IMR-90 (cell line): ENCODE results near the gene FUBP3. TPM values are rescaled to one million over a fixed set of nuclear protein-coding genes. Genes with fewer than 3 reads are reported as not detected.

Experiments
- ATAC-seq: fragments of 200-7000 bp; cut with Tn5 transposase; 2 replicates; pipeline ENCODE4 v1.9.1; 2020; ENCODE audit warnings: low read depth, mild to moderate bottlenecking, moderate library complexity
- BruUV-seq: library from RNA; stranded (reverse); fragments of 400-500 nt; replicated peaks from 2 replicates; lab custom pipeline; 2021; lab: Mats Ljungman, UMichigan
- CTCF ChIA-PET: fragments of 300-600 bp; formaldehyde crosslinking; extraction: SDS; loops from one replicate; lab custom pipeline; 2021; ENCODE audit warnings: antibody characterized with exemption; lab: Yijun Ruan, JAX
- POLR2A ChIA-PET: fragments of 300-600 bp; sonication (Branson Sonifier 250); formaldehyde crosslinking; loops from one replicate; lab custom pipeline; 2022; ENCODE audit warnings: antibody characterized with exemption; ENCODE audit not compliant: unreplicated experiment; lab: Charles Lee
- DNase-seq: peaks from one replicate; pipeline ENCODE4 v3.0.0; 2013
- H2AFZ ChIP-seq: replicated peaks from 2 replicates; pipeline ENCODE3; 2013; ENCODE audit warnings: low read length, mild to moderate bottlenecking; ENCODE audit not compliant: poor library complexity
- H2AK5ac ChIP-seq: 2 replicates; pipeline ENCODE4 v1.6.1; 2013; ENCODE audit warnings: low read depth, low read length, inconsistent platforms
- H2AK9ac ChIP-seq: replicated peaks from 2 replicates; pipeline ENCODE3; 2013; ENCODE audit warnings: mild to moderate bottlenecking, low read depth, low read length, moderate library complexity; ENCODE audit not compliant: poor library complexity
- H2BK120ac ChIP-seq: 2 replicates; pipeline ENCODE4 v1.6.1; 2013; ENCODE audit warnings: low read depth, low read length, inconsistent platforms
- H2BK15ac ChIP-seq: 3 replicates; pipeline ENCODE4 v1.6.1; 2013; ENCODE audit warnings: low read depth, low read length, inconsistent platforms
- H2BK20ac ChIP-seq: 2 replicates; pipeline ENCODE4 v1.6.1; 2013; ENCODE audit warnings: low read depth, mild to moderate bottlenecking, inconsistent platforms, low read length, moderate library complexity
- H2BK5ac ChIP-seq: 2 replicates; pipeline ENCODE4 v1.6.1; 2013; ENCODE audit warnings: mild to moderate bottlenecking, low read depth, low read length, inconsistent platforms; ENCODE audit not compliant: poor library complexity, severe bottlenecking
- H3K14ac ChIP-seq: replicated peaks from 2 replicates; pipeline ENCODE4 v1.6.1; 2013; ENCODE audit warnings: low read depth, low read length, inconsistent platforms
- H3K18ac ChIP-seq: 2 replicates; pipeline ENCODE4 v1.6.1; 2013; ENCODE audit warnings: low read depth, low read length, control low read depth
- H3K23ac ChIP-seq: 2 replicates; pipeline ENCODE4 v1.6.1; 2013; ENCODE audit warnings: low read depth, low read length, inconsistent platforms
- H3K27ac ChIP-seq: 2 replicates; pipeline ENCODE4 v1.5.1; 2013; ENCODE audit warnings: mild to moderate bottlenecking, control low read depth, low read length; ENCODE audit not compliant: insufficient read depth
- H3K27me3 ChIP-seq: 2 replicates; pipeline ENCODE4 v1.6.1; 2013; ENCODE audit warnings: low read length; ENCODE audit not compliant: control insufficient read depth, insufficient read depth
- H3K36me3 ChIP-seq: 2 replicates; pipeline ENCODE4 v1.6.1; 2013; ENCODE audit warnings: low read length, mixed read lengths; ENCODE audit not compliant: control insufficient read depth, insufficient read depth
- H3K4ac ChIP-seq: 2 replicates; pipeline ENCODE4 v1.6.1; 2013; ENCODE audit warnings: low read depth, low read length, inconsistent platforms
- H3K4me1 ChIP-seq: 2 replicates; pipeline ENCODE4 v1.6.1; 2013; ENCODE audit warnings: low read length, mixed read lengths; ENCODE audit not compliant: control insufficient read depth, insufficient read depth
- H3K4me2 ChIP-seq: 2 replicates; pipeline ENCODE4 v1.6.1; 2013; ENCODE audit warnings: low read depth, mild to moderate bottlenecking, control low read depth, low read length, moderate library complexity
- H3K4me3 ChIP-seq: 2 replicates; pipeline ENCODE4 v1.5.1; 2013; ENCODE audit warnings: low read depth, mild to moderate bottlenecking, control low read depth, low read length, moderate library complexity; ENCODE audit not compliant: insufficient read depth
- H3K56ac ChIP-seq: 2 replicates; pipeline ENCODE4 v1.6.1; 2013; ENCODE audit warnings: low read length, inconsistent platforms; ENCODE audit not compliant: insufficient read depth; ENCODE audit errors: extremely low read depth
- H3K79me1 ChIP-seq, 2 experiments: 2 replicates each; pipeline ENCODE4 v1.6.1; 2013; ENCODE audit warnings: low read length in 2 of 2, inconsistent platforms in 1 of 2, low read depth in 1 of 2
- H3K9ac ChIP-seq: 2 replicates; pipeline ENCODE4 v1.6.1; 2013; ENCODE audit warnings: low read depth, low read length, control low read depth
- H3K9me1 ChIP-seq: 2 replicates; pipeline ENCODE4 v1.6.1; 2013; ENCODE audit warnings: low read length, inconsistent platforms; ENCODE audit not compliant: insufficient read depth
- H3K9me3 ChIP-seq: 2 replicates; pipeline ENCODE4 v1.6.1; 2013; ENCODE audit warnings: low read length; ENCODE audit not compliant: control insufficient read depth, insufficient read depth
- H4K20me1 ChIP-seq: 2 replicates; pipeline ENCODE4 v1.6.1; 2013; ENCODE audit warnings: low read length, inconsistent platforms; ENCODE audit not compliant: insufficient read depth
- H4K5ac ChIP-seq: 2 replicates; pipeline ENCODE4 v1.6.1; 2013; ENCODE audit warnings: mild to moderate bottlenecking, low read depth, low read length, control low read depth
- H4K8ac ChIP-seq, 2 experiments: 2 replicates each; pipeline ENCODE4 v1.6.1; 2013; ENCODE audit warnings: low read depth in 2 of 2, low read length in 2 of 2, control low read depth in 1 of 2, inconsistent platforms in 1 of 2
- H4K91ac ChIP-seq: 2 replicates; pipeline ENCODE4 v1.6.1; 2013; ENCODE audit warnings: low read depth, low read length, inconsistent platforms; ENCODE audit not compliant: insufficient read depth
- BHLHE40 ChIP-seq: fragments of 150-350 bp; IDR thresholded peaks from 2 replicates; pipeline ENCODE4 v1.6.1; 2016; ENCODE audit warnings: mild to moderate bottlenecking, low read depth, low read length
- CHD1 ChIP-seq: IDR thresholded peaks from 2 replicates; pipeline ENCODE4 v1.6.1; 2012; ENCODE audit warnings: low read depth, low read length, improper control_type of control experiment
- FOS ChIP-seq: fragments of 150-350 bp; IDR thresholded peaks from 2 replicates; pipeline ENCODE4 v1.6.1; 2016; ENCODE audit warnings: low read depth, low read length
- MAFK ChIP-seq: IDR thresholded peaks from 2 replicates; pipeline ENCODE4 v1.6.1; 2012; ENCODE audit warnings: low read depth, low read length, improper control_type of control experiment
- MAZ ChIP-seq: IDR thresholded peaks from 2 replicates; pipeline ENCODE4 v1.6.1; 2012; ENCODE audit warnings: low read depth, mild to moderate bottlenecking, low read length, improper control_type of control experiment, moderate library complexity, borderline replicate concordance
- MXI1 ChIP-seq: IDR thresholded peaks from 2 replicates; pipeline ENCODE4 v1.6.1; 2012; ENCODE audit warnings: low read depth, mild to moderate bottlenecking, low read length, moderate library complexity, borderline replicate concordance
- POLR2A ChIP-seq: IDR thresholded peaks from 2 replicates; pipeline ENCODE4 v1.6.1; 2012; ENCODE audit warnings: mild to moderate bottlenecking, low read depth, low read length
- RCOR1 ChIP-seq: IDR thresholded peaks from 2 replicates; pipeline ENCODE4 v1.6.1; 2012; ENCODE audit warnings: mild to moderate bottlenecking, low read length, improper control_type of control experiment; ENCODE audit not compliant: insufficient replicate concordance
- RFX5 ChIP-seq: IDR thresholded peaks from 2 replicates; pipeline ENCODE4 v1.8.0; 2012; ENCODE audit warnings: low read depth, mild to moderate bottlenecking, low read length, moderate library complexity
- SMC3 ChIP-seq: fragments of 150-350 bp; IDR thresholded peaks from 2 replicates; pipeline ENCODE4 v1.6.1; 2016; ENCODE audit warnings: low read depth, mild to moderate bottlenecking, antibody characterized with exemption, low read length, moderate library complexity
- WGBS, 2 experiments: methylation state at CpG; one replicate each; pipeline versions ENCODE4 v1.1.5 to v1.1.7; 2013; ENCODE audit warnings: missing lambda C conversion rate in 2 of 2; ENCODE audit not compliant: insufficient read length in 1 of 2; ENCODE audit errors: extremely low coverage in 2 of 2; 5-methylcytosine and 5-hydroxymethylcytosine counted together
- dilution Hi-C: fragments of 300-500 bp; cut with HindIII; formaldehyde crosslinking; loops from one replicate; pipeline ENCODE4 v1.14.3; 2018; ENCODE audit warnings: low sequenced_read_pairs; ENCODE audit not compliant: unreplicated experiment
- in situ Hi-C: fragments of 300-500 bp; cut with MboI; formaldehyde crosslinking; loops from 3 replicates; pipeline ENCODE4 v1.14.3; 2019; ENCODE audit warnings: low sequenced_read_pairs, inconsistent platforms, mixed read lengths
- intact Hi-C: fragments of 100-400 bp; cut with micrococcal nuclease; formaldehyde crosslinking; loops from 2 replicates; pipeline ENCODE4 v1.10.0; 2022
- polyA plus RNA-seq, 3 experiments: library from polyadenylated mRNA; depleted of rRNA; stranded (reverse); fragments of >200 nt; gene quantifications; 2 replicates each; pipeline ENCODE4 v1.2.3, GENCODE V29; 2012; ENCODE audit warnings: low replicate concordance in 1 of 3
- total RNA-seq: library from RNA; depleted of rRNA; stranded (reverse); fragments of >200 nt; gene quantifications from 2 replicates; pipeline ENCODE4 v1.2.3, GENCODE V29; 2012
- TF ChIP-seq, protein P1 (sequence below): fragments of 150-350 bp; IDR thresholded peaks from 2 replicates; pipeline ENCODE4 v1.6.1; 2017; ENCODE audit warnings: mild to moderate bottlenecking, antibody characterized with exemption, low read length, low read depth
- TF ChIP-seq, protein P2 (sequence below): conservative IDR thresholded peaks from 2 replicates; pipeline ENCODE4 v1.5.1; 2012; ENCODE audit warnings: mild to moderate bottlenecking, low read depth, low read length, improper control_type of control experiment
- TF ChIP-seq, protein P3 (sequence below): fragments of 150-350 bp; IDR thresholded peaks from 2 replicates; pipeline ENCODE4 v1.6.1; 2016; ENCODE audit warnings: low read depth, mild to moderate bottlenecking, low read length, moderate library complexity, borderline replicate concordance

Gene FUBP3
- total and polyA plus RNA-seq, 2 of the 4 experiments (the other 2 are of a cell fraction): 32.3 to 50.1 TPM

DNA sequence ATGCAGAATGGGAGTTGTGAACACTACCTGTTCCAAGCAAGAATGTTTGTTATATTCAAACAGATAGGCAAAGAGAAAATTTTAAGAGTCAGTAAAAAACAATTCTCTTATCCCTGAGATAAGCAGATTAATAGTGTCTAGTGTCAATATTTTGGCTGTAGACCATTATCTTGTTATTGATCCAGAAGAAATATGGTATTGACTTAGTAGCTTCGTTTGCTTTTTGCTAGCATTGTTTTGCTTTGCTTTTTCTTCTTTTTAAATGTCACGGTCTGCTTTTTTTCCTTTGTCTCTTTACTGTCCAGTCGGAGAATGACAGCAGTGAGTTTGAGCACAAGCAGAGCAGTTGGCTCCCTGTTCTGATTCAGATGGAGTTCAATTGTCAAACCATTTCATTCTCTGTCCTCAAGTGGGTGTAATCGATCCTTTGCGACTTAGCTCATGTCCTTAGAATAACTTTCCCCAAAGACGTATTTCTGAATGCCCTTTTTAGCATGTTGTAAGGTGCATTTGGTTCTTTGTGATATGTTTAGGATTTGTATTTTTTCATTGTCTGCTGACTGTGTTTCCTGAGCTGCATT is 29.3 kb downstream of the FUBP3 start:
- Histone ChIP-seq H3K4ac (no peak overlapping the region), H3K4me3 (no peak overlapping the region), H3K18ac (no peak overlapping the region), H4K8ac (no peak overlapping the region), H2BK20ac (no peak overlapping the region), H2AK5ac (no peak overlapping the region), H3K27me3 (no peaks in the 10 kb centered on the region), H3K9me3 (no peaks in the 10 kb centered on the region), H2BK5ac (no peak overlapping the region), H3K4me1 (peaks cover 8% of the 10 kb centered on the region), H4K91ac (no peak overlapping the region), H2AFZ (no peak overlapping the region), H4K20me1 (peaks cover 35% of the 10 kb centered on the region), H3K56ac (no peak overlapping the region), H3K79me1 (peaks cover 43 to 61% of the 10 kb centered on the region in 2 experiments), H3K14ac (no peak overlapping the region), H3K4me2 (no peak overlapping the region), H3K36me3 (peaks cover 29% of the 10 kb centered on the region), H2BK15ac (no peak overlapping the region), H3K9ac (no peak overlapping the region), H3K9me1 (peaks cover 17% of the 10 kb centered on the region), H3K23ac (no peak overlapping the region), H3K27ac (no peak overlapping the region), H4K5ac (no peak overlapping the region), H2AK9ac (no peak overlapping the region), H2BK120ac (no peak overlapping the region)
- TF ChIP-seq, protein P1, sequence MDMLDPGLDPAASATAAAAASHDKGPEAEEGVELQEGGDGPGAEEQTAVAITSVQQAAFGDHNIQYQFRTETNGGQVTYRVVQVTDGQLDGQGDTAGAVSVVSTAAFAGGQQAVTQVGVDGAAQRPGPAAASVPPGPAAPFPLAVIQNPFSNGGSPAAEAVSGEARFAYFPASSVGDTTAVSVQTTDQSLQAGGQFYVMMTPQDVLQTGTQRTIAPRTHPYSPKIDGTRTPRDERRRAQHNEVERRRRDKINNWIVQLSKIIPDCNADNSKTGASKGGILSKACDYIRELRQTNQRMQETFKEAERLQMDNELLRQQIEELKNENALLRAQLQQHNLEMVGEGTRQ: no peak
- TF ChIP-seq RFX5 (no peak), RCOR1 (no peak), BHLHE40 (no peak), MAZ (no peak), CHD1 (no peak), POLR2A (no peak), FOS (no peak), MXI1 (no peak), MAFK (no peak), SMC3 (no peak)
- TF ChIP-seq, protein P2, sequence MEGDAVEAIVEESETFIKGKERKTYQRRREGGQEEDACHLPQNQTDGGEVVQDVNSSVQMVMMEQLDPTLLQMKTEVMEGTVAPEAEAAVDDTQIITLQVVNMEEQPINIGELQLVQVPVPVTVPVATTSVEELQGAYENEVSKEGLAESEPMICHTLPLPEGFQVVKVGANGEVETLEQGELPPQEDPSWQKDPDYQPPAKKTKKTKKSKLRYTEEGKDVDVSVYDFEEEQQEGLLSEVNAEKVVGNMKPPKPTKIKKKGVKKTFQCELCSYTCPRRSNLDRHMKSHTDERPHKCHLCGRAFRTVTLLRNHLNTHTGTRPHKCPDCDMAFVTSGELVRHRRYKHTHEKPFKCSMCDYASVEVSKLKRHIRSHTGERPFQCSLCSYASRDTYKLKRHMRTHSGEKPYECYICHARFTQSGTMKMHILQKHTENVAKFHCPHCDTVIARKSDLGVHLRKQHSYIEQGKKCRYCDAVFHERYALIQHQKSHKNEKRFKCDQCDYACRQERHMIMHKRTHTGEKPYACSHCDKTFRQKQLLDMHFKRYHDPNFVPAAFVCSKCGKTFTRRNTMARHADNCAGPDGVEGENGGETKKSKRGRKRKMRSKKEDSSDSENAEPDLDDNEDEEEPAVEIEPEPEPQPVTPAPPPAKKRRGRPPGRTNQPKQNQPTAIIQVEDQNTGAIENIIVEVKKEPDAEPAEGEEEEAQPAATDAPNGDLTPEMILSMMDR: no peak
- TF ChIP-seq, protein P3, sequence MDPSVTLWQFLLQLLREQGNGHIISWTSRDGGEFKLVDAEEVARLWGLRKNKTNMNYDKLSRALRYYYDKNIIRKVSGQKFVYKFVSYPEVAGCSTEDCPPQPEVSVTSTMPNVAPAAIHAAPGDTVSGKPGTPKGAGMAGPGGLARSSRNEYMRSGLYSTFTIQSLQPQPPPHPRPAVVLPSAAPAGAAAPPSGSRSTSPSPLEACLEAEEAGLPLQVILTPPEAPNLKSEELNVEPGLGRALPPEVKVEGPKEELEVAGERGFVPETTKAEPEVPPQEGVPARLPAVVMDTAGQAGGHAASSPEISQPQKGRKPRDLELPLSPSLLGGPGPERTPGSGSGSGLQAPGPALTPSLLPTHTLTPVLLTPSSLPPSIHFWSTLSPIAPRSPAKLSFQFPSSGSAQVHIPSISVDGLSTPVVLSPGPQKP: no peak
- no TSS peak for BruUV-seq
- ATAC-seq: no peak
- in situ Hi-C loops (no loop called here), intact Hi-C loops (no loop called here), dilution Hi-C loops (no loop called here)
- ChIA-PET CTCF (no interaction called here), POLR2A (no interaction called here)
- no peak for DNase-seq
- WGBS, 2 experiments: no CpG with 5 or more reads among the region's 6 CpGs
